Suprapubic skin (tissue), 4 donors: ENCODE data around the gene MYL11. TPM values are rescaled to one million over a fixed set of nuclear protein-coding genes. Genes with fewer than 3 reads are reported as not detected.

Experiments
- DNase-seq, 2 donors: peaks; one replicate each; pipeline ENCODE4 v3.0.0-alpha.2; 2019; ENCODE audit warnings: low spot score in 2 of 2
- H3K27ac ChIP-seq: fragments of 200-600 bp; sonication (generic); one replicate; pipeline ENCODE4 v1.5.1; 2019
- H3K27me3 ChIP-seq: fragments of 200-600 bp; sonication (generic); one replicate; pipeline ENCODE4 v1.5.1; 2019
- H3K36me3 ChIP-seq: fragments of 200-600 bp; sonication (generic); one replicate; pipeline ENCODE4 v1.5.1; 2019
- H3K4me1 ChIP-seq: fragments of 200-600 bp; sonication (generic); one replicate; pipeline ENCODE4 v1.5.1; 2019
- H3K4me3 ChIP-seq: fragments of 200-600 bp; sonication (generic); one replicate; pipeline ENCODE4 v1.5.1; 2019; ENCODE audit warnings: mild to moderate bottlenecking
- H3K9me3 ChIP-seq: fragments of 200-600 bp; sonication (generic); one replicate; pipeline ENCODE4 v1.5.1; 2019
- CTCF ChIP-seq, 2 donors: fragments of 200-600 bp in 1 of 2; fragments of 450-650 bp in 1 of 2; sonication (generic) in 1 of 2; IDR thresholded peaks; one replicate each; pipeline ENCODE4 v1.5.1; 2016 to 2019; ENCODE audit warnings: antibody characterized with exemption in 2 of 2, mild to moderate bottlenecking in 1 of 2, moderate library complexity in 1 of 2
- EP300 ChIP-seq: sonication (generic); formaldehyde crosslinking; IDR thresholded peaks from one replicate; pipeline ENCODE4 v1.6.1; 2017; ENCODE audit warnings: antibody characterized with exemption
- POLR2A ChIP-seq, 2 donors: fragments of 450-650 bp; IDR thresholded peaks; one replicate each; pipeline ENCODE4 v1.6.1; 2017; ENCODE audit warnings: antibody characterized with exemption in 2 of 2, mild to moderate bottlenecking in 2 of 2, moderate library complexity in 2 of 2
- POLR2AphosphoS5 ChIP-seq, 3 donors: sonication (generic); formaldehyde crosslinking; IDR thresholded peaks; one replicate each; pipeline ENCODE4 v1.6.1; 2017; ENCODE audit warnings: antibody characterized with exemption in 3 of 3
- WGBS: methylation state at CpG from one replicate; pipeline ENCODE4 v1.1.5; 2018; 5-methylcytosine and 5-hydroxymethylcytosine counted together
- total RNA-seq, 4 donors: library from RNA; depleted of rRNA; stranded (reverse); fragments of >200 nt; gene quantifications; one replicate each; pipeline ENCODE4 v1.1.0, GENCODE V29; 2016

MYL11 gene
- total RNA-seq, 4 donors from 2014 or later = not detected

GRCh38 chr16:30377050-30377811 is 2.6 kb downstream of the MYL11 start:
- no peaks in the 10 kb centered on the region for H3K27me3 ChIP-seq
- no peak for DNase-seq
- H3K9me3 ChIP-seq = no peaks in the 10 kb centered on the region
- H3K27ac ChIP-seq = peak overlapping the region; percentile 99
- H3K4me1 ChIP-seq = peaks cover 22% of the 10 kb centered on the region
- H3K4me3 ChIP-seq = peak overlapping the region; percentile 77
- TF ChIP-seq POLR2A (IDR thresholded peaks at IDR 0.05) = no peak
- TF ChIP-seq EP300 = no peak
- no peak for TF ChIP-seq POLR2AphosphoS5 (IDR thresholded peaks at IDR 0.05)
- no peak for TF ChIP-seq CTCF (IDR thresholded peaks at IDR 0.05)
- H3K36me3 ChIP-seq = no peaks in the 10 kb centered on the region
- 31% methylated on average over 28 of the region's 29 CpGs for WGBS

GRCh38 chr16:30377812-30378235 is 3.2 kb downstream of the MYL11 start:
- Histone ChIP-seq H3K4me1 (peaks cover 22% of the 10 kb centered on the region), H3K36me3 (no peaks in the 10 kb centered on the region), H3K27ac (peak overlapping the region; percentile 99), H3K9me3 (no peaks in the 10 kb centered on the region), H3K27me3 (no peaks in the 10 kb centered on the region), H3K4me3 (peak overlapping the region; percentile 77)
- WGBS = 0% methylated on average over 16 of the region's 39 CpGs
- no peak for TF ChIP-seq CTCF (IDR thresholded peaks at IDR 0.05)
- TF ChIP-seq POLR2A (IDR thresholded peaks at IDR 0.05) = peak in 1 of 2 donors; percentile 69
- TF ChIP-seq POLR2AphosphoS5 (IDR thresholded peaks at IDR 0.05) = peak; percentile 35 to 80 (median 69)
- no peak for TF ChIP-seq EP300
- peak; percentile 98 to 99 for DNase-seq

GRCh38 chr16:30378236-30379157 is 3.9 kb downstream of the MYL11 start:
- peak; percentile 99 to 100 for DNase-seq

GRCh38 chr16:30379158-30379783 is 4.7 kb downstream of the MYL11 start:
- 58% methylated on average over 14 of the region's 27 CpGs for WGBS
- Histone ChIP-seq H3K36me3 (no peaks in the 10 kb centered on the region), H3K4me1 (peaks cover 22% of the 10 kb centered on the region), H3K27me3 (no peaks in the 10 kb centered on the region), H3K9me3 (no peaks in the 10 kb centered on the region), H3K4me3 (peak overlapping the region; percentile 77), H3K27ac (peak overlapping the region; percentile 99)
- DNase-seq = no peak
- TF ChIP-seq CTCF (IDR thresholded peaks at IDR 0.05) (no peak), POLR2AphosphoS5 (IDR thresholded peaks at IDR 0.05) (no peak), EP300 (no peak)

More at GRCh38 chr16:30378236-30379157, 3.9 kb downstream of the MYL11 start:
- H3K27me3 ChIP-seq = no peaks in the 10 kb centered on the region
- peak overlapping the region; percentile 77 for H3K4me3 ChIP-seq
- H3K9me3 ChIP-seq = no peaks in the 10 kb centered on the region
- peak in 1 of 2 donors; percentile 73 for TF ChIP-seq POLR2A (IDR thresholded peaks at IDR 0.05)
- TF ChIP-seq CTCF (IDR thresholded peaks at IDR 0.05) = no peak
- TF ChIP-seq POLR2AphosphoS5 (IDR thresholded peaks at IDR 0.05) = peak in 2 of 3 donors; percentile 9 to 77
- no peak for TF ChIP-seq EP300
- under 1% methylated on average over 37 of the region's 67 CpGs for WGBS
- H3K36me3 ChIP-seq = no peaks in the 10 kb centered on the region
- H3K27ac ChIP-seq = peak overlapping the region; percentile 99
- H3K4me1 ChIP-seq = peaks cover 22% of the 10 kb centered on the region
